GM12878 (cell line): ENCODE data around the gene ELFN2. TPM values are rescaled to one million over a fixed set of nuclear protein-coding genes. Genes with fewer than 3 reads are reported as not detected.

Source experiments
- BCL11A ChIP-seq: IDR thresholded peaks from 2 replicates; pipeline ENCODE4 v1.6.1; 2011; ENCODE audit warnings: low read depth, low read length
- CREB1 ChIP-seq: IDR thresholded peaks from 2 replicates; pipeline ENCODE4 v1.6.1; 2012; ENCODE audit warnings: low read depth, mild to moderate bottlenecking, inconsistent platforms
- MEF2B ChIP-seq: fragments of 450-650 bp; IDR thresholded peaks from 2 replicates; pipeline ENCODE4 v1.6.1; 2018; ENCODE audit warnings: mild to moderate bottlenecking, moderate library complexity; ENCODE audit not compliant: partially characterized antibody, poor library complexity, severe bottlenecking
- NR2C2 ChIP-seq: IDR thresholded peaks from 2 replicates; pipeline ENCODE4 v1.6.1; 2011; ENCODE audit warnings: borderline replicate concordance, low read depth; ENCODE audit not compliant: control insufficient read depth, insufficient read length
- POLR2A ChIP-seq: IDR thresholded peaks from 2 replicates; pipeline ENCODE4 v1.6.1; 2011; ENCODE audit warnings: low read depth, mild to moderate bottlenecking, low read length
- RCOR1 ChIP-seq: conservative IDR thresholded peaks from 2 replicates; pipeline ENCODE4 v1.6.1; 2012; ENCODE audit warnings: low read depth, low read length, improper control_type of control experiment
- SRF ChIP-seq, 2 experiments: IDR thresholded peaks; 2 replicates each; pipeline ENCODE4 v1.6.1; 2011; ENCODE audit warnings: low read depth in 2 of 2, low read length in 2 of 2, mild to moderate bottlenecking in 1 of 2, moderate library complexity in 1 of 2
- TCF12 ChIP-seq: IDR thresholded peaks from 2 replicates; pipeline ENCODE4 v1.6.1; 2011; ENCODE audit warnings: low read depth, mild to moderate bottlenecking, low read length
- ZNF384 ChIP-seq: IDR thresholded peaks from 2 replicates; pipeline ENCODE4 v1.6.1; 2012; ENCODE audit warnings: low read depth, mild to moderate bottlenecking, low read length, improper control_type of control experiment, borderline replicate concordance
- polyA plus RNA-seq, 11 experiments: library from polyadenylated mRNA; depleted of rRNA in 4 of 11; unstranded in 6 of 11; stranded (reverse) in 5 of 11; fragments of >200 nt; fragmentation: Nextera tagmentation in 4 of 11; fragmentation: Illumina TruSeq in 1 of 11; extraction: Ambion mirVana in 4 of 11; extraction: Trizol in 1 of 11; gene quantifications; 1 replicate in 1 of 11; 2 replicates in 10 of 11; pipeline versions ENCODE4 v1.2.1 to v1.2.3, GENCODE V29; 2011 to 2016; ENCODE audit warnings: inconsistent platforms in 2 of 11, missing spikeins in 2 of 11, low read depth in 1 of 11
- total RNA-seq, 4 experiments: library from RNA; depleted of rRNA in 3 of 4; stranded (reverse); fragments of >200 nt in 3 of 4; fragmentation: Illumina TruSeq in 1 of 4; extraction: Trizol in 1 of 4; gene quantifications; 2 replicates each; pipeline versions ENCODE4 v1.2.1 to v1.2.3, GENCODE V29; 2013 to 2021
- TF ChIP-seq, protein P1 (sequence below): fragments of 450-650 bp; formaldehyde crosslinking; IDR thresholded peaks from 2 replicates; pipeline ENCODE4 v1.4.0; 2022; ENCODE audit warnings: mild to moderate bottlenecking, moderate library complexity

Gene ELFN2
- total and polyA plus RNA-seq, 10 of the 15 experiments (the other 5 are each of a cell fraction or from before 2014, with no cell fraction given) = 0.03 to 0.05 TPM; not detected in 8

DNA sequence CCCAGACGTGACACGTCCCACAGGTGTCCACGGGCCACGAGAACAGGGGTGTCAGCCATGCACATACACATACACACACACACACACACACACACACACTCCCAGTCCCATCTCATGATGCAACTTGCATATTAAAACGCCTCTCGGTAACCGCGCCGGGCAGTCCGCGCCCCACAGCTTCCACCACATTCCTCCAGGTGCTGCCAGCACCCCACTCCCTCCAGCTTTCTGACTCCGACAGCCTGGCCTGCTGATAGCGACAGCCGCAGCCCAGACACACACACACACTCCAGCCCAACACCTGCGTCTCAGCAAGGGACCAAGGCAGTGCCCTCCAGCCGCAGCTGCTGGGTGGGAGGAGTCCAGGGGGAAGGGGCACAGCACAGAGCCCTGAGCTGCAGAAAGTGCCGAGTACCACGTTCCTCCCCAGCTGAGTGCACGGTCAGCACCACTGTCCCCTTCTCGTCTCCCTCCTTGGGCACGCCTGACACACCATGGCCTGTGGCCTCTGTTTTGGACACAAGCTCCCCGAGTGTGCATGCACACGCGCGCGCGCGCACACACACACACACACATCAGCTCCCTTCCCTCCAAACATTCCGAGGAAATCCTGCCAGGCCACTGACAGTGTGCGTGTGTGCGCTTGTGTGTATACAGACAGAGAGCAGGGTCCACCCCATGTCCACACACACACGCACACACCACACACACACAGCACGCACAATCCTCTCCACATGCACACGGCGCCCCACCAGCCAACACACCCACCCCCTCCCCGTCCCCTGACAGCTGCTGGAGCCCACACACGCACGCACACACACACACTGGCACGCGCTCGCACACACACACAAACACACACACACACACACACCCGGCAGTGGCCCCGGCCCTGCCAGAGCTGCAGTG lies 1.2 kb downstream of the ELFN2 start (continued):
- TF ChIP-seq TCF12 = no peak
- TF ChIP-seq ZNF384 = no peak
- no peak for TF ChIP-seq NR2C2
- no peak for TF ChIP-seq SRF (IDR thresholded peaks at IDR 0.05; ENCODE audit: low read depth in 2 of 2, low read length in 2 of 2)
- no peak for TF ChIP-seq RCOR1
- no peak for TF ChIP-seq BCL11A
- no peak for TF ChIP-seq CREB1
- no peak for TF ChIP-seq MEF2B
- TF ChIP-seq POLR2A = no peak
- TF ChIP-seq, protein P1, sequence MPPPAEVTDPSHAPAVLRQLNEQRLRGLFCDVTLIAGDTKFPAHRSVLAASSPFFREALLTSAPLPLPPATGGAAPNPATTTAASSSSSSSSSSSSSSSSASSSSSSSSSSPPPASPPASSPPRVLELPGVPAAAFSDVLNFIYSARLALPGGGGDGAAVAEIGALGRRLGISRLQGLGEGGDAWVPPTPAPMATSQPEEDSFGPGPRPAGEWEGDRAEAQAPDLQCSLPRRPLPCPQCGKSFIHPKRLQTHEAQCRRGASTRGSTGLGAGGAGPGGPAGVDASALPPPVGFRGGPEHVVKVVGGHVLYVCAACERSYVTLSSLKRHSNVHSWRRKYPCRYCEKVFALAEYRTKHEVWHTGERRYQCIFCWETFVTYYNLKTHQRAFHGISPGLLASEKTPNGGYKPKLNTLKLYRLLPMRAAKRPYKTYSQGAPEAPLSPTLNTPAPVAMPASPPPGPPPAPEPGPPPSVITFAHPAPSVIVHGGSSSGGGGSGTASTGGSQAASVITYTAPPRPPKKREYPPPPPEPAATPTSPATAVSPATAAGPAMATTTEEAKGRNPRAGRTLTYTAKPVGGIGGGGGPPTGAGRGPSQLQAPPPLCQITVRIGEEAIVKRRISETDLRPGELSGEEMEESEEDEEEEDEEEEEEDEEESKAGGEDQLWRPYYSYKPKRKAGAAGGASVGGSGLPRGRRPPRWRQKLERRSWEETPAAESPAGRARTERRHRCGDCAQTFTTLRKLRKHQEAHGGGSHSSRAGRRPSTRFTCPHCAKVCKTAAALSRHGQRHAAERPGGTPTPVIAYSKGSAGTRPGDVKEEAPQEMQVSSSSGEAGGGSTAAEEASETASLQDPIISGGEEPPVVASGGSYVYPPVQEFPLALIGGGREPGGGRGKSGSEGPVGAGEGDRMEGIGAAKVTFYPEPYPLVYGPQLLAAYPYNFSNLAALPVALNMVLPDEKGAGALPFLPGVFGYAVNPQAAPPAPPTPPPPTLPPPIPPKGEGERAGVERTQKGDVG (CRISPR knock-in tag) = no peak
- TF ChIP-seq, all 136 proteins: peak for 0
